DND-41 (cell line): ENCODE results near the gene CSRNP2.

Experiments
- EZH2 ChIP-seq: IDR thresholded peaks from 3 replicates; pipeline ENCODE4 v1.6.1; 2012; ENCODE audit warnings: borderline replicate concordance, low read depth, mild to moderate bottlenecking, moderate library complexity, low read length, inconsistent platforms; ENCODE audit not compliant: severe bottlenecking
- TF ChIP-seq, protein P1 (sequence below): IDR thresholded peaks from 2 replicates; pipeline ENCODE4 v1.5.1; 2012; ENCODE audit warnings: borderline replicate concordance, low read length, moderate library complexity, mild to moderate bottlenecking; ENCODE audit not compliant: poor library complexity, severe bottlenecking; ENCODE audit errors: extremely low read depth

DNA sequence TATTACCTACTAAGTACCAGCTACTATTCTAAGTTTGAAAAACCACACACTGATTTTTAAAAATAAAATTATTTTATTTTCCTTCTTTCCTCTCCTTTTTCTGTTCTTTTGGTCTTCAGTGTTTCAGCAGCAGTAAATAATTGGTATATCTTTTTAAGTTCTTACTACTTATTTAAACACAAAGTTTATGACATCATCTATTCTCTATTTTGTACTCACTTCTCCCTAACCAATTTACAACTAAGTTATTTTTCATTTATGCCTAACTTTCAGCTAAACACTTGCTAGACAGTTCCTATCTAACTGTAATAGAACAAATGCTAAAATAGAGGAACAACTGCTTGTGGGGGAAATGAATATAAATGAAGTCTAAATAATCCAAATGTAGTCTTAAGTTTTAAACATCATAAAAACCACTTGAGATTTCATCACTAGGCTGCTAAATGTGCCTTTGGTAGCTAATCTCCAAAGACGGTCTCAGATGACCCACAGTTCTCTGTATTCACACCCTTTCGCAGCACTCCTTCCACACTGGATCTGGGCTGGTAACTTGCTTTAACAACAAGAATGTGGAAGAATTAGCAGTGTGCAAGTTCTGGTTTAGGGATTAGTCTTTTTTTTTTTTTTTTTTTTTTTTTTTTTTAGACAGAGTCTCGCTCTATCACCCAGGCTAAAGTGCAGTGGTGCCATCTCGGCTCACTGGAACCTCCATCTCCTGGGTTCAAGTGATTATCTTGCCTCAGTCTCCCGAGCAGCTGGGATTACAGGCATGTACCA is 48.5 kb upstream of the CSRNP2 start:
- TF ChIP-seq, protein P1, sequence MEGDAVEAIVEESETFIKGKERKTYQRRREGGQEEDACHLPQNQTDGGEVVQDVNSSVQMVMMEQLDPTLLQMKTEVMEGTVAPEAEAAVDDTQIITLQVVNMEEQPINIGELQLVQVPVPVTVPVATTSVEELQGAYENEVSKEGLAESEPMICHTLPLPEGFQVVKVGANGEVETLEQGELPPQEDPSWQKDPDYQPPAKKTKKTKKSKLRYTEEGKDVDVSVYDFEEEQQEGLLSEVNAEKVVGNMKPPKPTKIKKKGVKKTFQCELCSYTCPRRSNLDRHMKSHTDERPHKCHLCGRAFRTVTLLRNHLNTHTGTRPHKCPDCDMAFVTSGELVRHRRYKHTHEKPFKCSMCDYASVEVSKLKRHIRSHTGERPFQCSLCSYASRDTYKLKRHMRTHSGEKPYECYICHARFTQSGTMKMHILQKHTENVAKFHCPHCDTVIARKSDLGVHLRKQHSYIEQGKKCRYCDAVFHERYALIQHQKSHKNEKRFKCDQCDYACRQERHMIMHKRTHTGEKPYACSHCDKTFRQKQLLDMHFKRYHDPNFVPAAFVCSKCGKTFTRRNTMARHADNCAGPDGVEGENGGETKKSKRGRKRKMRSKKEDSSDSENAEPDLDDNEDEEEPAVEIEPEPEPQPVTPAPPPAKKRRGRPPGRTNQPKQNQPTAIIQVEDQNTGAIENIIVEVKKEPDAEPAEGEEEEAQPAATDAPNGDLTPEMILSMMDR = no peak
- TF ChIP-seq EZH2 = no peak
